ENCODE data around the gene SYNGR2.

Gene SYNGR2

GRCh38 chr17:78144736-78145641 is 23.4 kb upstream of the SYNGR2 start:
- DNase-seq (ENCODE audit: low read depth), result no peak
- H3K4me3 ChIP-seq (ENCODE audit: low read depth, low read length), result no peak overlapping the region
- TF ChIP-seq CTCF (conservative IDR thresholded peaks at IDR 0.05; ENCODE audit: low read depth, low read length), result no peak

GRCh38 chr17:78146471-78146869 is 21.9 kb upstream of the SYNGR2 start:
- no peak for DNase-seq (ENCODE audit: low read depth)

GRCh38 chr17:78146881-78147280 is 21.5 kb upstream of the SYNGR2 start:
- no peak overlapping the region for H3K4me3 ChIP-seq (ENCODE audit: low read depth, low read length)
- no peak for TF ChIP-seq CTCF (conservative IDR thresholded peaks at IDR 0.05; ENCODE audit: low read depth, low read length)
- DNase-seq (ENCODE audit: low read depth), result no peak

More at GRCh38 chr17:78146471-78146869, 21.9 kb upstream of the SYNGR2 start:
- no peak overlapping the region for H3K4me3 ChIP-seq (ENCODE audit: low read depth, low read length)
- TF ChIP-seq CTCF (conservative IDR thresholded peaks at IDR 0.05; ENCODE audit: low read depth, low read length), result no peak

- DNase-seq (ENCODE audit: low read depth), result no peak
These were observed 20.9 kb upstream of the SYNGR2 start for GRCh38 chr17:78147315-78147998.

GRCh38 chr17:78148286-78149016 is 19.9 kb upstream of the SYNGR2 start:
- DNase-seq (ENCODE audit: low read depth), result no peak
- TF ChIP-seq CTCF (conservative IDR thresholded peaks at IDR 0.05; ENCODE audit: low read depth, low read length), result no peak
- H3K4me3 ChIP-seq (ENCODE audit: low read depth, low read length), result no peak overlapping the region

More at GRCh38 chr17:78147315-78147998, 20.9 kb upstream of the SYNGR2 start:
- no peak overlapping the region for H3K4me3 ChIP-seq (ENCODE audit: low read depth, low read length)
- no peak for TF ChIP-seq CTCF (conservative IDR thresholded peaks at IDR 0.05; ENCODE audit: low read depth, low read length)

DNA sequence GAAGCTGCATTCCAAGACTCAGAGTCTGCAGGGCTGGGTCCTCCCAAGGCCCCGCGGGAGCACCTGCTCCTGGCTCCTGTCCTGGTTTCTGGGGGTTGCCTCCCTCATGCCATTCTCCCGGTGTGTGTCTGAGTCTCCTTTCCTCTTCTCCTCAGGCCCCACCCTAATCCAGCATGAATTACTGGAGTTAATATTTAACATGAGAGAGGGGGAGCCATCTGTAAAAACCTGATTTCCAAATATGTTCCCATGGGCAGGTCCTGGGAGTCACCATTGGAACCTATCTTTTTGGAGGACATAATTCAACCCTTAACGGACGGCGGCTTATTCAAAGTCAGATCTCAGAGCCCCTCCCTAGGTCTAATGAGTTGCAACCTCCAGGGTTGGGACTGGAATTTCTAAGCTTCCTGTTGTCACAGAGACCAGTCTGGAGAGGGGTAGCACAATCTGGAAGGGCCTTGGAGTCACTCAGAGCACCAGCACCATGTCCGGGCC is 16.8 kb upstream of the SYNGR2 start:
- no peak overlapping the region for H3K4me3 ChIP-seq (ENCODE audit: low read depth, low read length)
- no peak for DNase-seq (ENCODE audit: low read depth)
- TF ChIP-seq CTCF (conservative IDR thresholded peaks at IDR 0.05; ENCODE audit: low read depth, low read length), result no peak

Measured in choroid plexus epithelial cell (primary cell).